ENCODE data around the gene WIPI1. TPM values are rescaled to one million over a fixed set of nuclear protein-coding genes. Genes with fewer than 3 reads are reported as not detected.

The WIPI1 gene
- total RNA-seq, 1 experiment from 2014 or later: 19.8 TPM

DNA sequence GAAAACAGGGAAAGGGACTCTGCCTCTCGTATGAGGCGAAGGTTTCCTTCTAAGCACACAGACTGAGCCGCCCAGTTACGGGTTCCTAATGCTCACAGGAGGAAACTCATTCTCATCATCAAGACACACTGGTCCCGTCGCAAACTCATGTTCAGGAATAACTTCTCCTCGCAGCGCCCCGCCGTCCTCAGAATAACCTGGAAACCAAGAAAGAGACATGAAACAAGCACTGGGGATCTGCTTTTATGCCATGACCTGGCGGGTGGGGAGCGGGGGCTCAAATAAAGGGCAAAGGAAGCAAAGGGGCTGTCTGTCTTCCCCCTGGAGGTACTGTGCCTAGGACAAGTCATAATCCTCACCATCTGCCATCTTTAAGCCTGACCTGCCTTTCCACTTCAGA is 31.3 kb downstream of the WIPI1 start:
- intact Hi-C loops (cut with micrococcal nuclease; ENCODE audit: unreplicated experiment) (no loop called here), in situ Hi-C loops (cut with HindIII; ENCODE audit: low pct_unique_long_range_greater_than_20kb, low sequenced_read_pairs) (no loop called here)
- DNase-seq (ENCODE audit: low read depth, low spot score) (no peak), ATAC-seq (no peak)
- Histone ChIP-seq H3K27me3 (ENCODE audit: control insufficient read depth, insufficient read depth, low read length) (no peaks in the 10 kb centered on the region), H3K4me3 (ENCODE audit: low read depth in 2 of 2, low read length in 2 of 2) (no peak overlapping the region), H3K4me1 (ENCODE audit: control insufficient read depth, insufficient read depth, low read length) (no peaks in the 10 kb centered on the region), H3K9me3 (ENCODE audit: control insufficient read depth, insufficient read depth, low read depth, low read length) (no peaks in the 10 kb centered on the region), H3K27ac (ENCODE audit: low read length) (no peak overlapping the region), H3K36me3 (ENCODE audit: control insufficient read depth, insufficient read depth, low read length) (no peaks in the 10 kb centered on the region)
- TF ChIP-seq, protein P1, sequence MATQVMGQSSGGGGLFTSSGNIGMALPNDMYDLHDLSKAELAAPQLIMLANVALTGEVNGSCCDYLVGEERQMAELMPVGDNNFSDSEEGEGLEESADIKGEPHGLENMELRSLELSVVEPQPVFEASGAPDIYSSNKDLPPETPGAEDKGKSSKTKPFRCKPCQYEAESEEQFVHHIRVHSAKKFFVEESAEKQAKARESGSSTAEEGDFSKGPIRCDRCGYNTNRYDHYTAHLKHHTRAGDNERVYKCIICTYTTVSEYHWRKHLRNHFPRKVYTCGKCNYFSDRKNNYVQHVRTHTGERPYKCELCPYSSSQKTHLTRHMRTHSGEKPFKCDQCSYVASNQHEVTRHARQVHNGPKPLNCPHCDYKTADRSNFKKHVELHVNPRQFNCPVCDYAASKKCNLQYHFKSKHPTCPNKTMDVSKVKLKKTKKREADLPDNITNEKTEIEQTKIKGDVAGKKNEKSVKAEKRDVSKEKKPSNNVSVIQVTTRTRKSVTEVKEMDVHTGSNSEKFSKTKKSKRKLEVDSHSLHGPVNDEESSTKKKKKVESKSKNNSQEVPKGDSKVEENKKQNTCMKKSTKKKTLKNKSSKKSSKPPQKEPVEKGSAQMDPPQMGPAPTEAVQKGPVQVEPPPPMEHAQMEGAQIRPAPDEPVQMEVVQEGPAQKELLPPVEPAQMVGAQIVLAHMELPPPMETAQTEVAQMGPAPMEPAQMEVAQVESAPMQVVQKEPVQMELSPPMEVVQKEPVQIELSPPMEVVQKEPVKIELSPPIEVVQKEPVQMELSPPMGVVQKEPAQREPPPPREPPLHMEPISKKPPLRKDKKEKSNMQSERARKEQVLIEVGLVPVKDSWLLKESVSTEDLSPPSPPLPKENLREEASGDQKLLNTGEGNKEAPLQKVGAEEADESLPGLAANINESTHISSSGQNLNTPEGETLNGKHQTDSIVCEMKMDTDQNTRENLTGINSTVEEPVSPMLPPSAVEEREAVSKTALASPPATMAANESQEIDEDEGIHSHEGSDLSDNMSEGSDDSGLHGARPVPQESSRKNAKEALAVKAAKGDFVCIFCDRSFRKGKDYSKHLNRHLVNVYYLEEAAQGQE (IDR thresholded peaks at IDR 0.05; ENCODE audit: insufficient read depth in 1 of 2, low read depth in 2 of 2, low read length in 1 of 2): no peak
- TF ChIP-seq SIN3A (IDR thresholded peaks at IDR 0.05; ENCODE audit: borderline replicate concordance, insufficient read depth, low read depth, low read length) (no peak), TCF7L2 (IDR thresholded peaks at IDR 0.05; ENCODE audit: low read depth, low read length) (no peak), POLR2AphosphoS5 (IDR thresholded peaks at IDR 0.05; ENCODE audit: low read depth, low read length) (no peak)
- TF ChIP-seq, protein P2, sequence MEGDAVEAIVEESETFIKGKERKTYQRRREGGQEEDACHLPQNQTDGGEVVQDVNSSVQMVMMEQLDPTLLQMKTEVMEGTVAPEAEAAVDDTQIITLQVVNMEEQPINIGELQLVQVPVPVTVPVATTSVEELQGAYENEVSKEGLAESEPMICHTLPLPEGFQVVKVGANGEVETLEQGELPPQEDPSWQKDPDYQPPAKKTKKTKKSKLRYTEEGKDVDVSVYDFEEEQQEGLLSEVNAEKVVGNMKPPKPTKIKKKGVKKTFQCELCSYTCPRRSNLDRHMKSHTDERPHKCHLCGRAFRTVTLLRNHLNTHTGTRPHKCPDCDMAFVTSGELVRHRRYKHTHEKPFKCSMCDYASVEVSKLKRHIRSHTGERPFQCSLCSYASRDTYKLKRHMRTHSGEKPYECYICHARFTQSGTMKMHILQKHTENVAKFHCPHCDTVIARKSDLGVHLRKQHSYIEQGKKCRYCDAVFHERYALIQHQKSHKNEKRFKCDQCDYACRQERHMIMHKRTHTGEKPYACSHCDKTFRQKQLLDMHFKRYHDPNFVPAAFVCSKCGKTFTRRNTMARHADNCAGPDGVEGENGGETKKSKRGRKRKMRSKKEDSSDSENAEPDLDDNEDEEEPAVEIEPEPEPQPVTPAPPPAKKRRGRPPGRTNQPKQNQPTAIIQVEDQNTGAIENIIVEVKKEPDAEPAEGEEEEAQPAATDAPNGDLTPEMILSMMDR (IDR thresholded peaks at IDR 0.05): no peak
- CTCF ChIA-PET: no interaction called here
- BruUV-seq (replicated peaks): no TSS peak
- POLR2A ChIA-PET: no interaction called here

DNA sequence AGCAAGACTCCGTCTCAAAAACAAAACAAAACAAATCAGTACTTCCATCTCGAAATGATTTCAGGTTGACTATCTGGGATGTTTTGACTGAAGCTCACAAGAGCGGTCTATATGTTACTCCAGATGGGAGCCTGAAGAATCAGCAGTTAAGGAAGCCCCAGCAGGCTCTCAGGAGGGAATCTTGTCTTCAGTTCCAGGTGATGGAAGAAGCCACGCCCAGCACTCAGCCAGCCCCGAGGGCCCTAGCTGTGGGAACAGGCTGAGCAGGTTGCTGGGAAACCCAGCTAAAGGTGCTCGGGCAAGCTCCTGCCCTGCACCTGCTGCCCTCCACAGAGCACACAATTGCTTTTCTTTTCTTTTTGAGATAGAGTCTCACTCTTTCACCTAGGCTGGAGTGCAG is 32.4 kb downstream of the WIPI1 start:
- CTCF ChIA-PET: no interaction called here
- BruUV-seq (replicated peaks): no TSS peak
- H3K4me1 ChIP-seq (ENCODE audit: control insufficient read depth, insufficient read depth, low read length): no peaks in the 10 kb centered on the region
- POLR2A ChIA-PET: interaction anchor here (0.5 kb wide), 1 partner anchor 295 kb away, joined by 3 read pairs; no protein-coding TSS in a partner anchor
- H3K27ac ChIP-seq (ENCODE audit: low read length): no peak overlapping the region
- DNase-seq (ENCODE audit: low read depth, low spot score): no peak
- TF ChIP-seq, protein P2 (IDR thresholded peaks at IDR 0.05): no peak
- TF ChIP-seq SIN3A (IDR thresholded peaks at IDR 0.05; ENCODE audit: borderline replicate concordance, insufficient read depth, low read depth, low read length) (no peak), TCF7L2 (IDR thresholded peaks at IDR 0.05; ENCODE audit: low read depth, low read length) (no peak), POLR2AphosphoS5 (IDR thresholded peaks at IDR 0.05; ENCODE audit: low read depth, low read length) (no peak)
- TF ChIP-seq, protein P1 (IDR thresholded peaks at IDR 0.05; ENCODE audit: insufficient read depth in 1 of 2, low read depth in 2 of 2, low read length in 1 of 2): no peak
- no peaks in the 10 kb centered on the region for H3K27me3 ChIP-seq (ENCODE audit: control insufficient read depth, insufficient read depth, low read length)
- H3K4me3 ChIP-seq (ENCODE audit: low read depth in 2 of 2, low read length in 2 of 2): no peak overlapping the region
- H3K36me3 ChIP-seq (ENCODE audit: control insufficient read depth, insufficient read depth, low read length): no peaks in the 10 kb centered on the region
- intact Hi-C loops (cut with micrococcal nuclease; ENCODE audit: unreplicated experiment) (no loop called here), in situ Hi-C loops (cut with HindIII; ENCODE audit: low pct_unique_long_range_greater_than_20kb, low sequenced_read_pairs) (no loop called here)
- ATAC-seq: no peak
- no peaks in the 10 kb centered on the region for H3K9me3 ChIP-seq (ENCODE audit: control insufficient read depth, insufficient read depth, low read depth, low read length)

Measured in Panc1 (cell line).